ENCODE measurements around the gene PLPP1. TPM values are rescaled to one million over a fixed set of nuclear protein-coding genes. Genes with fewer than 3 reads are reported as not detected.

PLPP1 gene
- total RNA-seq, 1 donor from 2014 or later, result 38.9 TPM

DNA sequence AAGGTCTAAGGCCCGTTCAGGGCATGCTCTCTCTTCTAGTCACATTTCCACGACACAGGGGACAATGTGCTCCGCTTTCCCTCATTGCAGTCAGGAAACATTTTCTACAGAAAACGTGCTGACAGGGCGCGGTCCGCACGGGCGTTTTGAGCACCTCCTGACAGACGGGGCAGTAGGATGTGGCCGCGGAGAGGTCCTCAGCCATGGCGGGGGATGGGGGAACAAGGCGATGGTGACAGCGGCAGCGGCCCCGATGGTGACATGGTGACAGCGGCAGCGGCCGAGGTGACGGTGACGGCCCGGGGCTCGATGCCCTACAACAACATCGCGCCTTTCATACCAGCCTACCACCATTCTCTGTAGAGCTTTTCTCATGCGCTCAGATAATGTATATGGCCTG, 4.1 kb downstream of the PLPP1 start:
- H3K27ac Mint-ChIP-seq (ENCODE audit: unreplicated experiment), result no peak overlapping the region
- peaks cover 34% of the 10 kb centered on the region for H3K4me1 Mint-ChIP-seq (ENCODE audit: unreplicated experiment)
- TF ChIP-seq, protein P1, sequence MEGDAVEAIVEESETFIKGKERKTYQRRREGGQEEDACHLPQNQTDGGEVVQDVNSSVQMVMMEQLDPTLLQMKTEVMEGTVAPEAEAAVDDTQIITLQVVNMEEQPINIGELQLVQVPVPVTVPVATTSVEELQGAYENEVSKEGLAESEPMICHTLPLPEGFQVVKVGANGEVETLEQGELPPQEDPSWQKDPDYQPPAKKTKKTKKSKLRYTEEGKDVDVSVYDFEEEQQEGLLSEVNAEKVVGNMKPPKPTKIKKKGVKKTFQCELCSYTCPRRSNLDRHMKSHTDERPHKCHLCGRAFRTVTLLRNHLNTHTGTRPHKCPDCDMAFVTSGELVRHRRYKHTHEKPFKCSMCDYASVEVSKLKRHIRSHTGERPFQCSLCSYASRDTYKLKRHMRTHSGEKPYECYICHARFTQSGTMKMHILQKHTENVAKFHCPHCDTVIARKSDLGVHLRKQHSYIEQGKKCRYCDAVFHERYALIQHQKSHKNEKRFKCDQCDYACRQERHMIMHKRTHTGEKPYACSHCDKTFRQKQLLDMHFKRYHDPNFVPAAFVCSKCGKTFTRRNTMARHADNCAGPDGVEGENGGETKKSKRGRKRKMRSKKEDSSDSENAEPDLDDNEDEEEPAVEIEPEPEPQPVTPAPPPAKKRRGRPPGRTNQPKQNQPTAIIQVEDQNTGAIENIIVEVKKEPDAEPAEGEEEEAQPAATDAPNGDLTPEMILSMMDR (IDR thresholded peaks at IDR 0.05), result no peak
- no peaks in the 10 kb centered on the region for H3K9me3 Mint-ChIP-seq (ENCODE audit: unreplicated experiment)
- peaks cover 11% of the 10 kb centered on the region for H3K36me3 Mint-ChIP-seq (ENCODE audit: unreplicated experiment)
- no peaks in the 10 kb centered on the region for H3K27me3 Mint-ChIP-seq (ENCODE audit: unreplicated experiment)
- no peak for DNase-seq (ENCODE audit: extremely low spot score, unreplicated experiment)
- H3K4me3 Mint-ChIP-seq (ENCODE audit: unreplicated experiment), result no peak overlapping the region

DNA sequence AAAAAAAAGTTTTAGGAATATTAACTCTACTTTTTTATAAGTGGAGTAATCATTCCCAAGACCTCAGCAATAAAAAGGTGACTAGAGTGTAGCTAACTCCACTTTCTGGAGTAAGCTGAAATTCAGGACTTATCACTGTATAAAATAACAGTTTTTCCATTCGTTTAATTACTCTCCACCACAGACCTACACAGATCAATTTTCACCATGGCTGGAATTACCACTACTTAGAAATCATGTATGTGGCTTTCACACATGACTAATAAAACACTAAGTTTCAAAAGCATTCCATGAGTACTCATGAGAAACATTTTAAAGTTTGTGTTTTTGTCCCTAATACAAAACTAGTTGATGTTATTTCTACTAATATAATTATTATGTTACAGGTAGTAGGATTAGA, 9.9 kb downstream of the PLPP1 start:
- Mint-ChIP-seq H3K9me3 (ENCODE audit: unreplicated experiment) (no peaks in the 10 kb centered on the region), H3K4me3 (ENCODE audit: unreplicated experiment) (no peak overlapping the region), H3K4me1 (ENCODE audit: unreplicated experiment) (peaks cover 19% of the 10 kb centered on the region), H3K36me3 (ENCODE audit: unreplicated experiment) (peaks cover 2% of the 10 kb centered on the region), H3K27ac (ENCODE audit: unreplicated experiment) (no peak overlapping the region), H3K27me3 (ENCODE audit: unreplicated experiment) (no peaks in the 10 kb centered on the region)
- no peak for DNase-seq (ENCODE audit: extremely low spot score, unreplicated experiment)
- TF ChIP-seq, protein P1 (IDR thresholded peaks at IDR 0.05), result no peak

GRCh38 chr5:55523293-55523692, 11.5 kb downstream of the PLPP1 start:
- no peak for DNase-seq (ENCODE audit: extremely low spot score, unreplicated experiment)
- peaks cover 2% of the 10 kb centered on the region for H3K36me3 Mint-ChIP-seq (ENCODE audit: unreplicated experiment)
- H3K27ac Mint-ChIP-seq (ENCODE audit: unreplicated experiment), result no peak overlapping the region
- H3K9me3 Mint-ChIP-seq (ENCODE audit: unreplicated experiment), result no peaks in the 10 kb centered on the region
- H3K4me1 Mint-ChIP-seq (ENCODE audit: unreplicated experiment), result peaks cover 19% of the 10 kb centered on the region
- no peak overlapping the region for H3K4me3 Mint-ChIP-seq (ENCODE audit: unreplicated experiment)
- TF ChIP-seq, protein P1 (IDR thresholded peaks at IDR 0.05), result no peak
- H3K27me3 Mint-ChIP-seq (ENCODE audit: unreplicated experiment), result no peaks in the 10 kb centered on the region

GRCh38 chr5:55521881-55522280, 12.9 kb downstream of the PLPP1 start:
- Mint-ChIP-seq H3K27me3 (ENCODE audit: unreplicated experiment) (no peaks in the 10 kb centered on the region), H3K36me3 (ENCODE audit: unreplicated experiment) (peaks cover 2% of the 10 kb centered on the region), H3K27ac (ENCODE audit: unreplicated experiment) (no peak overlapping the region), H3K4me3 (ENCODE audit: unreplicated experiment) (no peak overlapping the region), H3K4me1 (ENCODE audit: unreplicated experiment) (peaks cover 19% of the 10 kb centered on the region), H3K9me3 (ENCODE audit: unreplicated experiment) (no peaks in the 10 kb centered on the region)
- no peak for DNase-seq (ENCODE audit: extremely low spot score, unreplicated experiment)
- TF ChIP-seq, protein P1 (IDR thresholded peaks at IDR 0.05), result no peak

- no peak overlapping the region for H3K27ac Mint-ChIP-seq (ENCODE audit: unreplicated experiment)
- H3K9me3 Mint-ChIP-seq (ENCODE audit: unreplicated experiment), result no peaks in the 10 kb centered on the region
- no peak overlapping the region for H3K4me3 Mint-ChIP-seq (ENCODE audit: unreplicated experiment)
- peaks cover 20% of the 10 kb centered on the region for H3K4me1 Mint-ChIP-seq (ENCODE audit: unreplicated experiment)
- H3K27me3 Mint-ChIP-seq (ENCODE audit: unreplicated experiment), result no peaks in the 10 kb centered on the region
- H3K36me3 Mint-ChIP-seq (ENCODE audit: unreplicated experiment), result peaks cover 7% of the 10 kb centered on the region
- no peak for DNase-seq (ENCODE audit: extremely low spot score, unreplicated experiment)
- TF ChIP-seq, protein P1 (IDR thresholded peaks at IDR 0.05), result no peak
These were observed 14.5 kb downstream of the PLPP1 start for GRCh38 chr5:55520117-55520839.

Data from osteocyte (in vitro differentiated cells).